GM21619 (cell line): ENCODE results near the gene SCP2.

Experiments used
- ATAC-seq: cut with Tn5 transposase; IDR thresholded peaks from one replicate; pipeline ENCODE4 v1.9.1; 2021; ENCODE audit not compliant: unreplicated experiment

SCP2 gene

DNA sequence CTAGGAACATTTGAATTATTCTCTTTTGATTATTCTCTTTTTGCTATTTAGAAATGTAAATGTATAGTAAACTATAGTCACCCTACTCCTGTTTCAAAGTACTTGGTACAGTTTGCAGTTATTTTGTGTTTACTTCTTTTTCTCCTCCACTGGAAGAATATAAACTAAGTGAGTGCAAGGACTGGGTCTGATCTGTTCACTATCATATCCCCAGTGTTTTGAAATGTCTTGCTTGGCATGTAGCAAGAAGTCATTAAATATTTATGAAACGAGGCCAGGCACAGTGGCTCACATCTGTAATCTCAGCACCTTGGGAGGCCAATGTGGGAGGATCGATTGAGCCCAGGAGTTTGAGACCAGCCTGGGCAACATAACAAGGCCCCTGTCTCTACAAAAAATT, 99.2 kb downstream of the SCP2 start:
- no peak for ATAC-seq

DNA sequence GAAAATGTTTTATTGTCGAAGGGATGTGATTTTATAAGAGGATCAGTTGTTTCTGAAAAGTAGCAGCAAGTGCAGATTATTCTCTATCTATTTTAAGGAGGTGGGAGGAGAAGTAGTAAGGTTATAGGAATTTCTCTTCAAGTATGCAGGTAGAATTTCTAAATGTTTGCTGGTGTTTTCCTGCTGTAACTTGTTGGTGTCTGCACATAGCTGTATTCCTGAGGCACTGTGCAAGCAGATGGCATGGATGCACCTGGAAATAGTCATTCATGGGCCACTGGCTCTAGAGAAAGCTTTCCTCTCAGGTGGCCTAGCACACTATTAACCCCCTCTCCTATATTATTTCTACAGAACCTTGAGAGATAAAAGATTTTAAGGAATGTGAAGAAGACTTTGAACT, 104.7 kb downstream of the SCP2 start:
- ATAC-seq: no peak

DNA sequence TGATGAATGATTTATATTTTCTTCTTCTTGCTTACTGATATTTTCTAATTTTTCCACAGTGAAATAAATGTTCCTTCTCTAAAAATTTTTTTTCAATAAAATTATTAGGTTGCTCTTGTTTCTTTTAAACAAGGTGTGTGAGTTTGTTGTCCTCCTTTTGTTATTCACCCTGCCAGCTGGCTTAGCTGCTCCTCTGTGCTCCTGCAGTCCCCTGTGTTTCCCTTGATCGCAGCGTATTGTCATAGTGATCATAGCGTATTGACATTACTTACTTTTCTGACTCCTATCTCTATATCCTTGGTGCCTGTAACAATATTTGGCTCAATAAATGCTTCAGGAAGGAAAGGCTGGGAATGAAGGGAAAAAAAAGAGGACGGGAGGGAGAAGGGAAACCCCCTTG, 110.1 kb downstream of the SCP2 start:
- no peak for ATAC-seq

DNA sequence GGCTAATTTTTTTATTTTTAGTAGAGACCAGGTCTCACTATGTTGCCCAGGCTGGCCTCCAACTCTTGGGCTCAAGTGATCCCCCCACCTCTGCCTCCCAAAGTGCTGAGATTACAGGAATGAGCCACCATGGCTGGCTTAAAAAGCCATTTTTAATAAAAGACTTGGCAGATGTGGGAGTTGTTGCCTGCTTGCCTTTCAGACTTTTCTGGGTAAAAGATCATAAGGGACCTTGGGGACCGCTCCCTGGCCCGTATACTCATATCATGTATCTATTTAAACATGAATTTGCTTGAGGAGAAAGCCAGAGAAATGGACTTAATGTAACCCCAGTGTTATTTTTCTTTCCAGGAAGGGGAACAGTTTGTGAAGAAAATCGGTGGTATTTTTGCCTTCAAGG, 111.5 kb downstream of the SCP2 start:
- no peak for ATAC-seq

DNA sequence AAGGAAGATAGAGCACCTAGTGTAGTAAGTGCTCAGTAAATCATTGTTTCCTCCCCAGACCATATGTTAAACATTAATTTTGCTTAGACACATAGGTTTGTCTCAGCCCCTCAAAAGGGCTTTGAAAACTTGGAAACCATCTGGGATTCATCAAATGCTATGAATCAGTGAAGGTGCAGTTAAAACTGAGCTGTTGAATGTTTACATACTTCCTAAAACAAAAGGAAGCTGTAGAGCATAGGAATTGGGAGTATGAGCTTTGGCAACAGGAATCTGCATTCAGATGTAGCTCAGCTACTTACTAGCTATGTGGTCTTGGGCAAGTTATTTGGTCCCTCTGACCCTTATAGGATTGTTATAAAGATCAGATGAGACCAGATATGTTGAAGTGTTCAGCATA, 116.2 kb downstream of the SCP2 start:
- ATAC-seq: no peak

DNA sequence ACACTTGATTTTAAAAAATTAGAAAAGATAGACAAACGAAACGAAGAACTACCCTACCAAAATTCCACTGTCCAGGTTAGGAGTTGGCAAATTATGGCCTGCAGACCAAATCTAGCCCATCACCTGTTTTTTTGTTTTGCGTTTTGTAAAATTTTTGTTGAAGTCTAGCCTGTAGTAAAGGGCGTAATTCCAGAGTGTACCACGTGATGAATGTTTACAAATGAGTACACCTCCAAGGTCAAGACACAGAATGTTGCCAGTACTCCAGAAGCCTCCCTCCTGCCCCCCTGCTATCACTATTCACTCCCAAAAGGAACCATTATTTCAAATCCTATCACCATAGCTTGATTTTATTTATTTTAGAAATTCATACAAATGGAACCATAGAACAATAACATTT, 117.8 kb downstream of the SCP2 start:
- no peak for ATAC-seq

DNA sequence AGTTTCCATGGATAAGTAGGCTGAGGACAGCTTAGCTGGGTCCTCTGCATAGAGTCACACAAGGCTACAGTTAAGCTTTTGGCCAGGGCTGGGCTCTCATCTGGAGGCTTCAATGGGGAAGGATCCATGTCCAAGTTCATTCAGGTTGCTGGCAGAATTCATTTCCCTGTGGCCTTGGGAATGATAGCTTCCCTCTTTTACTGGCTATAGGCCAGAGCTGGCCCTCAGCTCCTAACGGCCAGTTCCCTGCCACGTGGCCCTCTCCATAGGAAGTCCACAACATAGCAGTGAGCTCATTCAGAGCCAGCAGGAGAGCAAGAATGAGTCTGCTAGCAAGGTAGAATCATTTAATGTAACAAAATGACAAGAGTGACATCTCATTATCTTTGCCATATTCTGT, 119.9 kb downstream of the SCP2 start:
- ATAC-seq: no peak

DNA sequence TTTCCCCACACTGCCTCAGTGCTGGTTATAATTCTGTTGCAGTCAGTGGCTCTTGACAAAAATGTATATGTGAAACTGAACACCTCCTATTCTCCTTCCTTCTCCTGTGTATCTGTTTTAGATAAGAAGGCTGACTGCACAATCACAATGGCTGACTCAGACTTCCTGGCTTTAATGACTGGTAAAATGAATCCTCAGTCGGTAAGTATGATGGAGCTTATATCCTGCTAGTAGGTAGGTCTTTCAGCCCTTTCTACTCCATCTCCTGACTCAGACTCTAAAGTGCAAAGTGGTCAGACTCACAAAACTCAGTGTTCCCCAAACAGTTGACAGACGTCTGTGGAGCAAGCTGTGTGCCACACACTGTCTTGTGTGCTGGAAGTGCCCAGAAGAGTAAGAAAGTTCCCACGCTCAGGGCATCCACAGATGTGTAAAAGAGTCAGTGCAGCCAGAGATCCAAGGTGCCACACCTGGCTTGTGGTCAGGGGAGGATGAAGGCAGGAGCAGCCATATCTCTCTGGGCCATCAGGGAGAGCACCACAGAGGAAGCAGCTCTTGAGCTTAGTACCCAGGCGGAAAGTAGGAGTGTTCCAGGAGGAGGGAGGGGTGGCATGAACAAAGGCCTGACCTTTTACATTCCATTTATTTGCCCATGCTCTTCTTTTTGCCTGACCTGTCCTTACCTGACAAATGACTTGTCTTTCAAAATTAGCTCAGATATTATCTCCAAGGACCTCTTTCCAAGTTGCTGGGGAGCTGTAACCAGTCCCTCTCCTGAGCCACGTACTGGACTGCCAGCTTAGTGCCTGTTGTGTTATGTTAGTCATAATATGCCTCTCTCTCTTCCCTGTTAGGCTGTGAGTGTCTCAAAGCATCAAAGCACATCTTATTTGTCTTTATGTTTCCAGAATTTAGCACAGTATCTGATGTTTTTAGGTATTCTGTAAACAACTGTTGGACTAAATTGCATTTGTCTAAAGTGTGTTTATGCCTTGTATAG, 121.0 kb downstream of the SCP2 start:
- no peak for ATAC-seq

DNA sequence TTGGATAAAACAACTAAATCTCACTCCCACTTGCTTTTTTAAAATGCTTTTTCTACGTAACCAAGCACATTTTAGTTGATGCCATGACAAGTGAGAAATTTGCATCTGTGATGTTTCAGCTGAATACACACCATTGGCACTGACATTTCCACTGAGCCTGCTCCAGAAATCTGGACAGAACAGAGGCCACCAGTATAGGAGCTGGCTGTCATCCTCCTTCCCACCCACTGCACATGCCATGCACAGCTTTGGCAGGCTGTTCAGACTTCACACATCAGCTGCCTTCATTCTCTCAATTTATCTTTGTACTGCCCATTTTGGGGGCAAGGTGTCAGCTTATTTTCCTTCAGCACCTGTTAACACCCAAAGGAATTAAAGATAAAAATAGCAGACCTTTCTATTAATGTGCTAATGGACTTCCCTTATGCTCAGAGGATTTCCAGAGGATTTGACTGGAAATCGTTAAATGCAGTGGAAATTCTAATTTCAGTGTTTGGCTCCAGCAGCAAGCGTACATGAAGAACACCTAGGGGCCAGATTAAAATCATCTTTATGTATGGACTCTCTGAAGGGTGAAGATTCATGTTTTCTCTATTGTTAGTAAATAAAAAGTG, 122.0 kb downstream of the SCP2 start:
- no peak for ATAC-seq

DNA sequence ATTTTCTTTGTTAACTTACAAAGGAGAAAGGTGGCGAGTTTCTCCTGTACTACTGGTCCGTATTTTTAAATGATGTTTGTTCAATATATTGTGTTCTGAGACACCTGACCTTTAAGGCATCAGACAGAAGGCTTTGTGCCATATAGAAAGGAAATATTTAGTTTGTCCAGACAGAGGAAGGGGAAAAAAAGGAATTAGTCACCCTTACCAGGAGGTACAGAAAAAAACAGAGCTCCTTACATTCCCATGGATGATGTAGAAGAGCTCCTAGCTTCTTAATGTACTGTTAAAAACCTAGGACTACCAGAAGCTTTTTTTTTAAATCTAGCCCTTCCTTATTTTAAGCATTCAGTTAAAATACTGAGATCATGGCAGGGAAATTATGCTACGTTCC, 122.5 kb downstream of the SCP2 start:
- ATAC-seq: no peak

DNA sequence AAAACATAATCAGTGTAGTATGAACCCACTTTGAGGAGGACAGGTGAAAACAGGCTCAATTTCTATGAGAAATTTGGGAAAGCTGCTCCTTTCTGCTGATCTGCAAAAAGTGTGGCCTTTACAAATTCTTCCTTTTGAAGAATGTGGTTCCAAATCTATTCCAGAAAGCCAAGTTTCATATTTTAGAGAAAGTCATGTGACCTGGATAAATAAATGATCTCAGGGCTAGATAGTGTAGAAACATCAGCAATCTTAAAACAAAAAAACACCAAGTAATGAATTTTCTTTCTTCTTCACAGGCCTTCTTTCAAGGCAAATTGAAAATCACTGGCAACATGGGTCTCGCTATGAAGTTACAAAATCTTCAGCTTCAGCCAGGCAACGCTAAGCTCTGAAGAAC, 123.2 kb downstream of the SCP2 start:
- ATAC-seq: no peak

DNA sequence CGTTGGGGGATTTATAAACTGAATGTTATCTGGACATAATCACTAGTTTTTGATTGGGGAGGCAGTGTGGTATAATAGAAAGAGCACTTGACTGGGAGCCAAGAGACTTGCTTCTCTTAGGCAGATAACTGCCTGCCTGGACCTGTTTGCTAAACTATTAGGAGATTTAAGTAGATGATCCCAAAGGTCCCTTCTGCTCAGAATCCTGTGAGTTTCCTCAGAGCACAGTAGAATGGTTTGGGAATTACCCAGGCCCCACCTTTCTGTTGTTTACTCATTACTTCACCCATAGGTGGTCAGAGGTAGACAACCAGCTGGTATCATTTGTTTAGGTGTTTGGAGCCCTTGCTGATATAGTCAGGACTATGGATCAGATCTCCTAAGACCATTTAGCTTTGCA, 124.6 kb downstream of the SCP2 start:
- no peak for ATAC-seq

DNA sequence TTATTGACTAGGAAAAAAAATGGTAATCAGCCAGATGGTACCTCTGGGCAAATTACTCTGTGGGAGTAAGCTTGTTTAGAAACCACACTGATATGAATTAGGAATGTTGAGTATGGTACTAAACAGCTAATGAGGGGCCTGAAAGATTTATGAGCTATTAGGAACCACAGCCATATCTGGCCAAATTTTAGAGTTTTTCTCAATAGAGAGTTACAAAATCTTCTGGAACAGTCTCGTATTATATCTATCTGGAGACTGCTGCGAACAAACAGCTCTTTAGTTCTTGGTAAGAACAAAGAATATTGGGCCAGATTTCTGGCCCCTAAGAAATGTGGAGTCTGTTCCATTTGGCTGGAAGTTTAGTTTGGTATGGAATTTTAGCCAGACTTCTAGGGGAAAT, 130.1 kb downstream of the SCP2 start:
- ATAC-seq: no peak

DNA sequence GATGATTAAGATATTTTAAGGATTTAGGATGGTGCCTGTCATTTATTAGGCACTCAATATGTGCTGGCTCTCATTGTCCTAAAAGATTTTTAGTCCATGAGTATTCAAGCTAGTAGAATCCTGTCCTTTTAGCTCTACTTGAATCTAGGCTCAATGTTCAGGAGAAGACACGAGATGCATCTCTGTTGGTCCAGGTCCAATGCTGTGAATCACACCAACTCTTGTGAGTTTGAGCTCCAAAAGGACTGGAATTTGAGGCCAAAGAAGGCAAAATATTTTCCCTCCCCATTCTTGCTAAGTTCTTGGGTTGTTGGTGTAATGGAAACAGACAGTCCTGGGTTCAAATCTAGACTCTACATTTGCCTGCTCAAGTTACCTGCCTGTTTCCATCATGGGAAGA, 133.5 kb downstream of the SCP2 start:
- ATAC-seq: no peak

DNA sequence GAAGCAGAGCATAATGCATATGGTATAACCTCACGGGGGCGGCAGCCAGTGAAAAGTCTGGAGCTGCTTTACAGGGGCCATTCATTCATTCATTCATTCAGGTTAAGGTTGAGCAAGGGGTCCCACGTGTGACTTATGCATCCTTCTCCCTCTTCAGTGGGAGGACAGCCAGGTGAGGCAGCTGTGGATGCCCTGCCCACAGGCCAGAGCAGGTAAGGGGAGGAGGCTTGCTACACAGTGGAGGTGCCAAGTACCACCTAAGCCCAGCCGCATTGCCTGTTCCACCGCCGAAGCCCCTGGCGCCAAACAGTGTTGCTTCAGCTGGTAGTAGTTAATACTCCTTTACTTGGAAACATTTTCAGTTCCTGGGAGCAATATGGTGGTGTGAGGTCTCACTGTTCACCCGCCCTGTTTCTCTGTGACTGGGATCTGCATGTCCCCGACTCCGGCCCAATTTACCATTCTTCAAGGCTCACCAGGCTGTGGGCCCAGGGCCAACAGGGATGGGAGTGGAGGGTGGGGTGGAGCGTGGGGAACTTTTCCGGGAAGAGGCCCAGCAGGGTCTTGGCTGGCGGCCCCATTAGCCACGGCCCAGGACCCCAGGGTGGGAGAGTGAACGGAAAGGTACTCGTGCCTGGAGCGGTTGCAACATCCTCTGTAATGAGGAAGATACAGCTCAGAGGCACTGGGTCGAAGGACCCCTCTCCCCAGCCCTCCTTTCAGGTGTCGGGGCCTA, 134.2 kb downstream of the SCP2 start:
- ATAC-seq: no peak

DNA sequence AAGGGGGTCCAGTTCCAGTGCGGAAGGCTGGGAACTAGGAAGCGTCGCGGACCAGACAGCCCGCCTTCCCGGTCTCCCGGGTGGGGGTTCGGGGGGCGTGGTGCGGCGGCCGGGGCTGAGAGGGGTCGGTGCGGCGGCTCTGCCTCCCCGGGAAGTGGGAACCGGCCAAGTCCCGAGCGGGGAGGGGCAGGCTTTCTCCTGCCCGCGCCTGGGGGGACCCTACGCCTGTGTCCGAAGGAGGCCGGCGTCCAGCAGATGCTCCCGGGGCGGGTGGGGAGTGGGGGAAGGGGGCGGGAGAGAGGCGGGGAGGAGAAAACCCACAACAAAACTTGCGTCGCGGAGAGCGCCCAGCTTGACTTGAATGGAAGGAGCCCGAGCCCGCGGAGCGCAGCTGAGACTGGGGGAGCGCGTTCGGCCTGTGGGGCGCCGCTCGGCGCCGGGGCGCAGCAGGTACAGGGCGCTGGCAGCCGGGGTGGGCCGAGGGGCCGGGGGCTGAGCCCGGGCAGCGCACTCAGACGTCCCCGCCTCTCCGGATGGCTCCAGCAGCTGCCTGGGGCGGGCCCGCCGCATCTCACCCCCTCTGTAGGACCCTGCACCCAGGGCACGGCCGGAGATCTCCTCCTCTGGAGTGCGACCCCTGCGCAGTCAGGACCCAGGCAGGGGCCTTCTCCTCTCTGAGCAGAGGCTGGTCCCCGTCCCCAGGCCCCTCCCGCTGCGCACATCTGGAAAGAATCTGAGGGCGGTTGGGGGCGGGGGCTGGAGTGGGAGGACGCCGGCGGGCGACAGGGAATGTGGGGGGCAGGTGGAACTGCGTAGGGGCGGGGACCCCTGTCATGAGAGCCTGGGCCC, 135.0 kb downstream of the SCP2 start, which contains the start of gene PODN:
PODN (plus strand) TSS at position 355 of the 849 bp plus-strand sequence. CDS start 7,643 bp downstream, outside the sequence.
- no peak for ATAC-seq

DNA sequence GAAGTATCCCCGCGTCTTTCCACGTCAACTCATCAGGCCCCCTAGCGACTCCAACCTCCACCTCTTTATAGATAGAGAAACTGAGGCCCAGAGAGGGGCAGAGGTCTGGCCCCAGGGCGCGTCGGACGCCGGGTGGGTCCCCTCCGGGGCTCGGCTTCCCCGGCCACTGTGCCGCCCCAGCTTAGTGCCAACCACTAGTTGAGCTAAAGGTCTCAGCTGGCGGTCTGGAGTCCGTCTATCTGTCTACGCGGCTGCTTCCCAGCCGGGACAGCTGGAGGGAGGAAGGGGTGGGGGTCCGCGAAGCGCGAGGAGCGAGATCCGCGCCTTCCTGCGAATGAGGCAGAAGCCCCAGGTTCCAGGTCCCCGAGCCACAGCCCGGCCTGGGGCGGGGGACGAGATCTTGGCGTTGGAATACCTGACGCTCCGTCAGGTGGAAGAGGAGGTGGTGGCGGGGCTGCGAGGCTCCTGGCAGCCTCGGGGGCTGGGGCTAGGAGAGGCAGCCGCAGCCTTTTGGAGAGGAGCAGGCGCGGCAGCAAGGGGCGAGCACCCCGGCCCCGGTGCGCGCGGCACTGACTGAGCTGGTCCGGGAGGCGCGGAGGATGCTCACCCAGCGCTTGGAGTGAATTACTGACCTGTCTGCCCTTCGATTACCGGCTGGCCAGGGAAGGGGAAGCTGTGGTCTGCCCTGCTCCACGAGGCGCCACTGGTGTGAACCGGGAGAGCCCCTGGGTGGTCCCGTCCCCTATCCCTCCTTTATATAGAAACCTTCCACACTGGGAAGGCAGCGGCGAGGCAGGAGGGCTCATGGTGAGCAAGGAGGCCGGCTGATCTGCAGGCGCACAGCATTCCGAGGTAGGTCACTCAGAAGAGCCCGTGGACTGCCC, 135.9 kb downstream of the SCP2 start:
- ATAC-seq: no peak

DNA sequence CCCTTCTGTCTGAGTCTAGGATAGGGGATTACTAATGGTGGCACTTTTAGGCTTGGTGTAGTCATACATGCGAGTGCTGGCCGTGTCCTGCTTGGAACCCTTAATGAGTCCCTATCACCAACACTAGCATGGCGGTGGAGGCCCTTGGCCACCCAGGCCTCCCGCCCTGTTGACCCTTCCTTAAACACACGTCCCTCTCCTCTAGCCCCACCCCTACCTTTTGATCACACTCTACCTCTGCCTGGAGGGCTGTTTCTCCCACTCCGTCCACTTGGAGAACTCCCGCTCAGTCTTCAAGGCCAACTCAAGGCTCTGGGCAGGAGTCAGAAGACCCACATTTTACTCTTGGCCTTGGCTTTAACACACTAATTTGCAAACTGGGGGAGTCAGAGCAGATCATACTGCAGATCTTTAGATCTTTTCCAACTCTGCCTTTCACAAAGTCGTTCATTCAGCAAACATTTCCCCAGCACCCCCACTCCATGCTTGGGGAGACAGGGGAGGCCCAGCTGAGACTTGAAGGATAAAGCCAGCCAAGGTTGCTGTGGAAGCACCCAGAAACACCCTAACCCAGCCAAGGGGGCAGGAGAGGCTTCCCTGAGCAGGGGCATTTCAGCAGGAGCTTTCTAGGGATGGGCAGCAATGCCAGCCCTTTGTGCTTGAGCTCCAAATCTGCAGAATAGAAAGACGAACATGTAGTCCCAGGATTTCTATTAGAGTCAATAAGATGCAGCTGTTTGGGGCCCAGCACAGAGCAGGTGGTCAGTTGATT, 136.9 kb downstream of the SCP2 start:
- ATAC-seq: no peak

DNA sequence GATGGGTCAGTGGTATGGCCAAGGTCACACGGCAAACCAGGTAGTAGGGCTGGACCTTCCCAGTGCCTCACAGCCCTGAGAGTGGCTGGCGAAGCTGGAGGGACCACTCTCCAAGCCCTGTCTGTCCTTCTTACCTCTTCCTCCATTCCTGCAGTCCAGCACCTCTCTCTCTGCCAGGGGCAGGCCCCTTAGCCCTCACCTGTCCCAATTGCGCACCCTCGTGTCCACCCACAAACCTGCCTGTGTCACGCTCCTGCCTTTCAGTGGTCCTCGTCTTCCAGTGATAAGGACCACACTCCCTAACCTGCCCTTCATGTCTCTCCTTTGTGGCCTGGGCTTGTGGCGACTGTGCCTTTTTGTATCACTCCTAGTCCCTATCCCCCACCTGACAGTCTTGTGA, 138.3 kb downstream of the SCP2 start:
- no peak for ATAC-seq
